ENCODE measurements around the gene SLC7A8.

SLC7A8 gene

DNA sequence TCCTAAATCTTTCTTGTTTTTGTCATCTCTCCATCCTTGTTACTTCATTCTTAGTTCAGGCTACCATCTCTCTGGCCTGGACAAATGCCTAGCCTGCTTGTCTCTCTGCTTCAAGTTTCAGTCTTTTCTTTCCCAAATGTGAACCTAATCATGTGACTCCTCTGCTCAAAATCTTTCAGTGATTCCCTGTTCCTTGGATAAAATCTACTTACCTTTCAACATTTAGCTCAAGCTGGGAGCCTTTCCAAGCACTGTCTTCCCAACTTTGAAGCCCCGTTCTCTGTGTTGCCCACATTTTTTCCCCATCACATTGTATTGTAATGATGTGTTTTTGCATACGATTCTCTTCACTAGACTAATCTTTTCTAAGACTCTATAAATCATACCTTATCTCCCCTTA, 24.7 kb downstream of the SLC7A8 start:
- DNase-seq (ENCODE audit: low read depth), result no peak

DNA sequence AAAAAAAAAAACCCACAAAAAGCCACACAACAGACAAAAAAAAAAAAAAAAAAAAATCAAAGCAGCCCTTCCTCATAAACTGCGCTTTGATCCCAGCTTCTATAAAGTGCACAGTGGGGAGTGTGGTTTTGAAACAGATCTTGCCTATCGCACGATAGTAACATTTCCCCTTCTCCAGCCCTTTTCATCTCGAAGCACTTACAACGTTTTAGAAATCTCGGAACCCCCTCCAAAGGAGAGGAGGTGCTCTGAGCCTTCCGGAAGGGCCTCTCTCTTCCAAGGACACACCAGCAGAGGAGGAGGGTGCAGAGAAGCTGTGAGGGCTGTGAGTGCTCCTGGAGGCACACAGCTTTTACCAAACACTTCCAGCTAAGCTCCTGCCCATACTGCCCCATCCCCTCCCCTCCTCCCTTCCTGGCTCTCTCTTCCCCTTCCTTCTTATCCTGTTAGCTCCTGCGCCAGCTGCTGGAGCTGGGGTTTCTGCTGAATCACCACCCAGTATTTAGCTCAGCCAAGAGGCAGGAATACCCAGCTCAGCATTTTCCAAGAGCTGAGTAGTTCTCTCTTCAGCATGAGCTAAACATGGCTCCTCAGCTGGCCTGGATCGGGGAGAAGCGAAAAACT, 28.4 kb downstream of the SLC7A8 start:
- no peak for DNase-seq (ENCODE audit: low read depth)

DNA sequence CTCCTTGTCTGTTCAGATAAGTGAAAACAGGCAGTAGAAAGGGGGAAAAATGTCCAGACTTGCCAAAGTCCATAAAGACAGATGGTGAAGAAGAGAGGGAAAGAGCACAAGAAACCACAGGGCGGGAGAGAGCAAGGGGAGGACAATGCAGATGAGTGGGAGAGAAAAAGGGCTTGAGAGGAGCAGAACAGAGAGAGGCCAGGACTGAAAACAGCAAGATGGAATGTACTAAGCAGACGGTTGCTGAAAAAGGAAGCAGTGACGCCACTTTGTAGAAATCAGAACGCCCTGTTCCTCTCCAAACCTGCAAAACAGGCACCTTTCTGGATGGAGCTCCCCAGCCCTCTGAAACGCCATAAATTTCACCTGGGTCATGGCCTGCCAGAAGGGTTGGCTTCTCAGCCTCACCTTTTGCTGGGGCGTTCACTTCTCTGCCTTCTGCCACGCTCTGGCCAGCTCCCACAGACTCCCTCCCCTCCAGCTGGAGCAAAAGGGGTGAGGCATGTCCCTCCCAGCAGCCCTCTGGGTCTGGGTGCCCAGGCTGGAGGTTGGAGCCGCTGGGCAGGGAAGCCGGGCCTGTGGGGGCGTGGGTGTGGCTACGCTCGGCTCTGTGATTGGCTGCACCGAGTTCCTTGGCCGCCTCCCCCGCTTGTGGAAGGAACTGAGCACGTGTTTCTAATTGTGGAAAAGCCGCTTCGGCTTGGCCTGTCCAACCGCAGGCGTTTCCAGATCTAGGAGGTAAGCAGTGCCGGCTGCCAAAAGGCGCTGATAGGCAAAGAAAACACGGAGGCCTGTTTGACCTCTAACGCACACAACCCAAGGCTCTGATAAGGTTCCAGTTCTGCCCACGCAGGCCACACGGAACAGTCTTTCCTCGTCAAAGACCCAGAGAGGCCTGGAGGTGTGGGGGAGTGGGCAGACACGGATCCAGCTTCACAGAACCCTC, 29.3 kb downstream of the SLC7A8 start:
- DNase-seq (ENCODE audit: low read depth), result no peak

DNA sequence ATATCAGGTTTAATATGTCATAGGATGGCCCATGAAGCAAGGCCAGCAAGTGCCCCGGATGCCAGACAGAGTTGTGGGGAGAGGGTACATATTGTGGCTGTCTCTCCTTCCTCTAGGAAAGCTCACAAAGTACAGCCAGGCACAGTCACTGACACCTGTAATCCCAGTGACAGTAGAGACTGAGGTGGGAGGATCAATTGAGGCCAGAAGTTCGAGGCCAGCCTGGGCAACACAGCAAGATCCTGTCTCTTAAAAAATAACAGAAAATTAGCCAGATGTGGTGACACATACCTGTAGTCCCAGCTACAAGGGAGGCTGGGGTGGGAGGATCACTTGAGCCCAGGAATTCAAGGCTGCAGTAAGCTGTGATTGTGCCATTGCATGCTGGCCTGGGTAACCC, 32.1 kb downstream of the SLC7A8 start:
- no peak for DNase-seq (ENCODE audit: low read depth)

DNA sequence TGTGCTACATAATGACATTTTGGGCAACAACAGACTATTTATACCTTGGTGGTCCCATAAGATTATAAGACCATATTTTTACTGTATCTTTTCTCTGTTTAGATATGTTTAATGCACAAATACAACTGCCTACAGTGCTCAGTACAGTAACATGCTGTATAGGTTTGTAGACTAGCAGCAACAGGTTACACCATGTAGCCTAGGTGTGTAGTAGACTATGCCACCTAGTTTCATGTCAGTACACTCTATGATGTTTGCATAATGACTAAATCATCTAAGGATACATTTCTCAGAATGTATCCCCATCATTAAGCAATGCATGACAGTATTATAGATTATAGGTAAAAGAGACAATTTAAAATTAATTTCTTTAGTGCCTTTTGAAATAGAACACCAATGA, 33.7 kb downstream of the SLC7A8 start:
- DNase-seq (ENCODE audit: low read depth), result no peak

DNA sequence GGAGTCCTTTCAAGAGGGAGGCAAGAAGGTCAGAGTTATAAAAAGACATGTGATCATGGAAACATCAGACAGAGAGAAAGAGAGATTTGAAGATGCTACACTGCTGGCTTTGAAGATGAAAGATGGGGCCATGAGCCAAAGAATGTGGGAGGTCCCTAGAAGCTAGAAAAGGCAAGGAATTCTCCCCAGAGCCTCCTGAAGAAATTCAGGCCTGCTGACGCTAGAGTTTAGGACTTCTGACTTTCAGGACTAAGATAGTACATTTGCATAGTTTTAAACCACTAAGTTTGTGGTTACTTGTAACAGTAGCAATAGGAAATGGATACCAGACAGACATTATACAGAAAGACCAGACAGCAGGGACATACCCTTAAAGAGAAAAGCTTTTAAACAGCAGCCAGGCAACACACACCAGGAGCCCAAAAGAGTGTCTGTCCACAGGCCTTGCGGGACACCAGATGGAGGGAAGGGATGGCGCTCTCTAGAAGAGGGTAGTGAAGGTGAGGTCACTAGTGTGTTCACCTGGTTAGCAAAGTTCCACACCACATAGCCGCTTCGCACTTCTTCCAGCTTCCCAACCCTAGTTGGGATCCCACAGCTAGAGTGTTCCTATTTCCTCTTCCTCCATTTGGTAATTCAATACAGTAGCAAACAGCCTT, 34.7 kb downstream of the SLC7A8 start:
- DNase-seq (ENCODE audit: low read depth), result no peak

DNA sequence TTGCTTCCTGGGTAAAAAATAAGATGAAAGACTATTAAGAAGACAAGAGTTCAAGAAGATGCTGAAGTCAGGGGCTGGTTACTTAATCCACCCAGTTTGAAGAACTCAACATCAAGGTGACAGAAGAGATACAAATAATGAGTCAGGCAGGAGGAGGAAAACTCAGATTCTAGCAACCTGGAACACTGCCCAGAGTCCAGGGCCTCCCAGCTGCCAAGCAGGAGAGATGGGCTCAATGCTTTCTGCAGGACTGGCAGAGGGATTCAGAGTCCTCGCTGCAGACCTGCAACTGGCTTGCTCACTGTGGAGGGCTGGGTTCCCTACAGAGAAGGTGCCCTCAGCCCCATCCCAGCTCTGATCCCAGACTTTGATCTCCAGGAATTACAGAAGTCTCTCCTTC, 35.8 kb downstream of the SLC7A8 start:
- no peak for DNase-seq (ENCODE audit: low read depth)

DNA sequence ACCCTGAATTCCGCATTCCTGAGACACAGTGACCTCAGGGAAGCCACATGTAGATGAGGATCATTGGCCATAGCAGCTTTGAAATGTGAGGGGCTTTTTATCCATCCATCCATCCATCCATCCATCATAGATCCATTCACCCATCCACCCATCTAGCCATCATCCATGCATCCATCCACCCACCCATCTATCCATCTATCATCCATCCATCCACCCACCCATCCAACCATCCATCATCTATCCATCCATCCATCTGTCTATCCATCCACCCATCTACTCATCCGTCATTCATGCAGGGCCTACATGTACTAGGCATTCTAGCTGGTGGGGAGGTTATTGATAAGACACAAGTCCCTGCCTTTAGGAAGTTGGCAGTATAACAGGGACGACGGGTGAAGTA, 36.5 kb downstream of the SLC7A8 start:
- DNase-seq (ENCODE audit: low read depth), result no peak

DNA sequence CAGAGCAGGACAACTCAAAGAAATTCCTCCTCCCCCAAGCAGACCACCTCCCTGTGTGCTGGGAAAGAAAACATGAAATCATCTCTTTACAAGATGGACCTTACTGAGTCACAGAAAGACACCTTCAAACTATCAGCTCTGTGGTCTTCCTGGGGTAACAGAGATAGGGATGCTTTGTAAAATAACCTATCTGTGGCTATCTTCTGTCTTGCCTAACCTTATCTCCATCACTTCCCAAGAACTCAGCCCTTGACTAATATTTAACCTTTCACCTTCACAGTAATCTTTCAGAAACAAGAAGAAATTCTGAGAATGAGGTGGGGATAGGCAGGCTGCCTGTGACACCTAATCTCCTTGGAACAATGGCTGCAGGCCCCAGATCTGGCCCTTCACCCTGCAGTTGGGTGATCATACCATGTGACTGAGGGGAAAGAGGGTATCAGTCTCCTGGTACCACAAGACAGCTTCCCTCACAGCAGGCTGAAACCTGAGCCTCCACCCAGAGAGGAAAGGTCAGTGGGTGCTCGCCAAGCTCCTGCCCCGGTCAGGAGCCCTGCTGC, 37.0 kb downstream of the SLC7A8 start:
- DNase-seq (ENCODE audit: low read depth), result no peak

DNA sequence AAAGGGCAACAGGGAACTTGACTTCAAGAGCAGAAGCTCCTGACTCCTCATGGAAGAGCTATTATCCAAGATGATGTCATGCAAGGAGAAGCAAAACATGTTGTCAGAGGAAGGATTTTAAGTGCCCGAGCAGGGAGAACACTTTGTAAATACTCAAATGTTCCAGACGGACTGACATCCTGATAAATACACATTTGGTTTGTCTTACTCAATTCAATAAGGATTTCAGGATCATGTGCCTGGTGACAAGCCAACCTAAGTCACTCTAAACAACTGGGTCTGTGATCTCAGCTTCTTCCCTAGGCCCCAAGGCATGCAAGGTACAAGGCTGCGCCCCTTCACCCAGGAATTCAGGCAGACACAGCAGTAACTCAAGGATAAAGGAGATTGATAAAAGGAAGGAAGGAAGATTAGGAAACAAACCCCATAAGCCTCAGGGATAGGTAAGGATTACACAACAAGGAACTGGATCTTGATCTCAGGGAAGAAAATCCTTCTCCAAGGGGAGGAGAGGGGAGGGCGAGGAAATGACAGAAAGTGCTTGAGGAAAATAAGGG, 37.6 kb downstream of the SLC7A8 start:
- no peak for DNase-seq (ENCODE audit: low read depth)

DNA sequence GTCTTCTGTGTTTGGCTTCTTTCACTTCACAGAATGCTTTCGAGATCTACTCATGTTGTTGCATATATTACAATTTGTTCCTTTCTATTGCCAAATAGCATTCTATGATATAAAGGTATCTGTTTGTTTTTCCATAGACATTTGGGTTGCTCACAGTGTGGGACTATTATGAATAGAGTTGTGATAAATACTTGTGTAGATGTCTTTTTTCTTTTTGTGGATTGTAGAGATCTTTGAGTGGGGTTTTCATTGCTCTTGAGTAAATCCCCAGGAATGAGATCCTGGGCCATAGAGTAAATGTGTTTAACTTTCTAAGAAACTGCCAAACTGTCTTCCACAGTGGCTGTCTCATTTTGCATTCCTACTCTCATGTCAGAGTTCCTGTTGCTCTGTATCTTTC, 39.5 kb downstream of the SLC7A8 start:
- DNase-seq (ENCODE audit: low read depth), result no peak

DNA sequence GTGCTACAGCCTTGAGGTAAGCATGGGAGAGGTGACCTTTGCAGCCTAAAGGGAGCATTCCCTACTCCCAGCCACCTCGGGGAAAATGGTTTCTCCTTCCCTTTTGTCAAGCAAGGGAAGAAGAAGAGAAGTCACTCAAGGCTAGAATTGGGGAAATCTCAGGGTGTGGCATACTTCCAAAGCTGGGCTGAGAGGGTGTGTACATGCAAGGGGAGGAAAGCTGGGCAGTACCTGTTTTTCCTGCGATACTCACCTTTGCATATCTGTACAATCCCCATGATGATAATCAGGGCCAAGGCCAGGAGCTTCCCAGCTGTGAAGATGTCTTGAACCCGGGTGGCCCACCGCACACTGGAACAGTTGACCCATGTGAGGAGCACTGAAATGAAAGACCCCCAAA, 40.6 kb downstream of the SLC7A8 start:
- no peak for DNase-seq (ENCODE audit: low read depth)

DNA sequence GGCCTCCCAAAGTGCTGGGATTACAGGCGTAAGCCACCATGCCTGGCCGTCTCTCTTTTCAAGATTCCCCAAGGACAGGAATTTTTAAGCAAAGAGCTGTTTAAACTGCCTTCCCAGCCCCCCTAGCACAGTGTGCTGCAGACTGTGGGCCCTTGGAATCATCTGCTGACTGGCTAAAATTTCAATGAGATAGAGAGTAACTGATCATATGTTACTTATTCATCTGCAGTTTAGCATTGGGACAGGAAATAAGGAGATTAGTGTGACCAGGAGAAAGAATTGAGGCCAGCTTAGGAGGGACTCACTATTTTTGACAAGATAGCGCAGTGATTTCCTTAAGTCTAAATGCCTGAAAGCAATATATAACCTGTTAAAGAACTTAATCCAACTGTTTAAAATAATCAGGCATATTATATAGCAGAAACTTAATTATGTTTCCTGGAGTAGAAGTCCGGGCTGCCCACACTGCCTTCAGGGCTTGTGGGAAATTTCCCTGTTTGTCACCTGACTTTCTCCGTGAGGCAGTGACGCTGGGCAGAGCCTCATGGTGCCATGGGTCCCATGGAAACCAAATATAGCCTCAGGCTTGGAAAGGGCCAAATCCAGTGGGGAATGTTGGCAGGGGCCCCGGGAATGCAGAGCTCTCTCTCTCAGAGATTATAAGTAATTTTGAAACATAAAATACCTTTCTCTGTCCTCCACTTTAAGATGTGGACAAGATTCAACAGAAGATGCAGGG, 41.6 kb downstream of the SLC7A8 start:
- DNase-seq (ENCODE audit: low read depth), result no peak

DNA sequence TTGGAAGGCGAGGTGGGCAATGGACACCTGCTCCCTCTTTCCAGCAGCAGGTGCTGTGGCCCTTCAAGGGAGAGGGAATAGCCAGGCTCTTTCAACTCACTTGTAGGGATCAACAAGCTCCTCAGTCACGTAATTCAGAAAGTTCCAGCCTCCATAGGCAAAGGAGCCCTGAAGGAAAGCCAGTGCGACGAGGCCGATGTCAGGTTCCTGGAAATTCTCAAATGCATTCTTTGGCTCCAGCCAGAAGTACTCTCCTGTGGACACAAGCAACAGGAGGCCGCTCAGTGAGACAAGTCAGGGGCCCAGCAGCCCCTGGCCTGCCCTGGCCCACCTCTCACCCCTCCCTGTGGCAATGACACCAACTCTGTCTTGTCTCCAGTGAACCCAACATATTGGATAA, 43.1 kb downstream of the SLC7A8 start:
- no peak for DNase-seq (ENCODE audit: low read depth)

DNA sequence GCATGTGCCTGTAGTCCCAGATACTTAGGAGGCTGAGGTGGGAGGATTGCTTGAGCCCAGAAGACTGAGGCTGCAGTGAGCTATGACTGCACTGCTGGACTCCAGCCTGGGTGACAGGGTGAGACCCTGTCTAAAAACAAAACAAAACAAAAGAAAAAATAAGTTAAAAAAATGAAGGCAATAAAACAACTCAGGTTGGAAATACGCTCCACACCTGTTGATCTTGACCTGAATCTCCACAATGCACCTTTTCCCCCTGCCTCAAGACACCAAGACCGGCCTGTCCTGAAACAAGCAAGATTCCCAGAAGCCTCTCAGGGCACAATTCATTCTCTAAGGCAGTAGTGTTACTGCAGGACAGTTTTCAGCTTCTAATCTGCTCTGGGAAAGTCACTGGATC, 43.6 kb downstream of the SLC7A8 start:
- no peak for DNase-seq (ENCODE audit: low read depth)

DNA sequence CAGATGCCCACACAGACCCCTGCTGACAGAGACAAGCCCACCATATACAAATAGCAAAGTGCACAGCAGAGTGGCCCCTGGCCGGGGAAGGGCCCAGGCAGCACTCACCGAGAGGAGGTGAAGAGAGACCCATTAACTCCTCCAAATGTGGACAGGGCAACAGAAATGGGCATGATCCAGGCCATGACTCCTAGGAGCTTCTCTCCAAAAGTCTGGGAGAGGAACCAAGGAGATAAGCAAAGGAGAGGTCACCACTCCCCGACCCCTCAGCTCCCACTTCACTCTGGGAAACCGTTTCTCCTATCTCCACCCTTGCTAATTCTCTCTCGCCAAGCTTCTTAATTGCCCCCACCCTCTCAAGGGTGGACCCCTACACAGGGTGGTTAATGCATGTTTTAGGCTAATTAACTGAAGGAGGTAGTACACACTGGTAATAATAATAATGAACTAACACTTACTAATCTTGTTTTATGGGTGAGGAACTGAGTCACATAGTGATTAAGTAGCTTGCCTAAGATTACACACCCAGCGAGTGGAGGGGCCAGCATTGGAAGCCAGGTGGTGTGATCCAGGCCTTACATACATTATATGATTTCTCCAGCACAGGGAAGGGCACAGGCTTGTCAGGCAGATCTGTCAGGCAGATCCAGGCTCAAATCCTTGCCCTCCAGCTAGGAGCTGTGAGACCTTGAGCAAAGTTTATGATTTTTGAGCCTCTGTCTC, 45.5 kb downstream of the SLC7A8 start:
- no peak for DNase-seq (ENCODE audit: low read depth)

DNA sequence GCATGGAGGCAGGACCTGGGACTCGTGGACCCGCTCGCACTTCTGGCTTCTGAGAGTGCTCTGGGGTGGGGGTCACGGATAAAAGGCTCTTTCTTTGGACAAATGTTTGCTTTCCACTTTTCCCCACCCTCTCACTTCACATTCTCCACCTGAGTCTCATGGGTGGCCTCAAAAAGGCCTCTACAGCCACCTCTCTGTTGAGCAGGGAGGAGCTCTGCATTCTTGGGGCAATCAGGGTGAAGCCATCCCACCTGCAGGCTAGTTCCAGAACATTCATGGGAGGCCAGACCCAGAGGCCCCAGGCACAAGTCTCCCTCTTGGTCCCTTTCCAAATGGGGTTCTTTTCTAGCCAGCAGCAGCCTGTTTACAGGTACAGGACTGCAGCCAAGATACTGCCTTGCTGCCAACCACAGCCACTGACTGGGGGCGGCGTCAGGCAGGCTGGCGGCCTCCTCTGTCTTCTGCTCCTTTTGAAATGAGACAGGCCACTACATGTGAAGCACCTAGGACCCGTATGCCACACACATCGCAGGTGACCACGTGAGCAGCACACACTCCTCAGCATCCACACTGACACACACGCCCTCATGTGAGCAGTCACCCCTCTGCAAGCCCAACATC, 46.2 kb downstream of the SLC7A8 start:
- no peak for DNase-seq (ENCODE audit: low read depth)

DNA sequence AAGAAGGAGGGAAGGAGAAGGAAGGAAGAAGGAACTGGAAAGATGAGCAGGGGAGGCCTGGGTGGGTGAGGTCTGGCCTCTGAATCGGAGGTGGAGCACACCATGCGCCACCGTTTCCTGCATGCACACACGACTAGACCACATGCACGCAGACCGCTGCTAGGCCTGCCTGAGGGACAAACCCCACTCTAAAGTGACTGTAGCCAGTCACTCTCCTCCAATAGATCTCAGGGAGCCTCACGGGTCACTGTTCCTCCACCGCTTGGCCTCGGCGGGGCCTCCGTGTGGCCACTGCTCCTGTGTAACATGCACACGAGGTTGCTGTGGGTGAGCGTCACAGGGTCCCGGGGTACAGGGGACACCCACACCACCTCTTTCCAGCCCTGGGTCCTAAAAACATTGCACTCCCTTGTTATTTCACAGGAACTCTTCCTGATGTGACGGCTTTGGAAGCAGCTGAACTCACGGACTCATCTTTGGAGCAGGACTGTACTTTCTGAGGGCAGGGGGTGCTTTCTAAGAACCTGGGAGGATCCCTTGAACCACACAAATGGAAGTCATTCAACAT, 46.8 kb downstream of the SLC7A8 start:
- no peak for DNase-seq (ENCODE audit: low read depth)

DNA sequence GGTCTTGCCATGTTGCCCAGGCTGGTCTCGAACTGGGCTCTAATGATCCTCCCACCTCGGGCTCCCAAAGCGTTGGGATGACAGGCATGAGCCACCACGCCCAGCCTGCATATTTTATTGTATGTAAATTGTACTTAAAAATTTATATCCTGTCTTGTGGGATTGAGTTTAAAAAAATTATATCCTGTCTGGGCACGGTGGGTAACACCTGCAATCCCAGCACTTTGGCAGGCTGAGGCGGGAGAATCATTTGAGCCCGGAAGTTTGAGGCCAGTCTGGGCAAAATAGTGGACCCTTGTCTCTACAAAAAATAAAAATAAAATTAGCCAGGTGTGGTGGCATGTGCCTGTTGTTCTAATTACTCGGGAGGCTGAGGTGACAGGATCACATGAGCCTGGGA, 50.5 kb downstream of the SLC7A8 start:
- DNase-seq (ENCODE audit: low read depth), result no peak

DNA sequence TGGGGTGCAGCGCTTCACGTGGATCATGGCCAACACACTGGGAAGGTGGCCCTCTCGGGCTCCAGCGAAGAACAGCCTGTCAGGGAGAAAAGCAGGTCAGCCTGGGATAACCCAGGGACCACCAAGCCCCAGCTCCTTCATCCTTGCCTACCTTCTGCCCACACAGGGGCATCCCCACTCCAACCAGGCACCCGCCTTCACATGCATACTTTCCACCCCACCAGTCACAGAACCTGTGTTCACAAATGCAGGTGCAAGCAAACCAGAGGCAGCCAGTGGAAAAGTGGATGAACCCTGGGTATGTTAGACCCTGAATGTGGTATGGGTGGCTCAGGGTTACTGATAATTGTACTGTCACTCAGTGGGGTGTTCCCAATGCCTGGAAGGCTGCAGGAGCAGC, 52.0 kb downstream of the SLC7A8 start:
- DNase-seq (ENCODE audit: low read depth), result no peak

All from stimulated activated CD4-positive, alpha-beta T cell treated with anti-CD3 and anti-CD28 coated beads, Interleukin-2, amount 100 ng/mL, for 4 hours (primary cell).